HG02678 (cell line): ENCODE results near the gene CDO1.

Experiments
- ATAC-seq: cut with Tn5 transposase; IDR thresholded peaks from one replicate; pipeline ENCODE4 v1.9.1; 2021; ENCODE audit warnings: mild to moderate bottlenecking, moderate library complexity; ENCODE audit not compliant: unreplicated experiment

The CDO1 gene

GRCh38 chr5:115795700-115796099 is 20.8 kb downstream of the CDO1 start:
- no peak for ATAC-seq

DNA sequence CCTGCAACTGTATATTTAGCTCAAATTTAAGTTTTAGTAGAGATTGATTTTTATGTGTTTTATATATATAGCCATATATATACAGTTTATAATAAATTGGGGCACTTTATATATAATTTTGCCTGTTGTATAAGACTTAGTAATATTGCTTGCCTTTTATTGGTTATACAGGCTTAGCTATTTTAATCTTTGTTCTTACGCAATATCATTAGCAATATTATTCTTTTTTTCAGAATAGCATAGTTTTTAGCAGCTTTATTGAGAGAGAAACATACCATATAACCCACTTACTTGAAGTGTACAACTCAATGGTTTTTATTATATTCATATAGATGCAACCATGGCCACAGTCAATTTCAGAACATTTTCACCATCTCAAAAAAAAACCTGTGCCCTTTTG is 28.0 kb downstream of the CDO1 start:
- ATAC-seq = no peak

GRCh38 chr5:115787426-115787825 is 29.0 kb downstream of the CDO1 start:
- no peak for ATAC-seq

GRCh38 chr5:115785381-115786065 is 30.9 kb downstream of the CDO1 start:
- no peak for ATAC-seq

- no peak for ATAC-seq
Observed at GRCh38 chr5:115778417-115778816, 38.0 kb downstream of the CDO1 start.

DNA sequence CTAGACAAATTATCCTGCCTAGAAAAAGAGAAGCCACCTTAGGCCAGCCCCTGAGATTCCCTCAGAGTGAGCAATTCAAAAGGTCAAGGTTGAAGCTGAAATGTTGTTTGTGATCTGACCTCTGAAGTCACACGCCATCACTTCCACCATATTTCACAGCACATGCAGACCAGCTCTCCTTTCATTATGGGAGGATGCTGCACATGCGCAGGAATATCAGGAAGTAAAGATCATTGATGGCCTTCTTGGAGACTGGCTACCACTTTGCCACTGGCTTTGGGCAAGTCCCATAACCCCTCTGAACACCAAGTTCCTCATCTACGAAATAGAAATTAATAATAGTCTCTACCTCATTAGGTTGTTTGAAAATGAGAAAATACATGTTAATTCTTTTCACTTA is 39.5 kb downstream of the CDO1 start:
- no peak for ATAC-seq

DNA sequence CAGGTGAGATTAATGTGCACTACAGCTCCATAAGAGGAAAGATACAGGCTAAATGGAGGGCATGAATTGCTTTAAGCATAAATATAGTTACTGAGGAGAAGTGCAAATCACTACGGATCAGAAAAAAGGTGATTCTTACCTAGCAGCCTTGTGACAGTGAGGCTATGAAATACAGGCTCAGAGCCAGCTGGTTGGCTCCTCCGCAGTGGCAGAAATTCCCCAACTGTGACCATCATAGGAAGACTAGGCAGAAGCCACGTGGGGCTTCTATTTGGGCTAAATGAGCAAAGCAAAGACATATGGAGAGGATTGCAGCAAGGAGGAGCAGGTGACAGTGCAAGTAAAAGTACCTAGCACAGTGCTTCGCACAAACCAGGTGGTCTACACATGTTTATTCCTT is 40.5 kb downstream of the CDO1 start:
- ATAC-seq = no peak

DNA sequence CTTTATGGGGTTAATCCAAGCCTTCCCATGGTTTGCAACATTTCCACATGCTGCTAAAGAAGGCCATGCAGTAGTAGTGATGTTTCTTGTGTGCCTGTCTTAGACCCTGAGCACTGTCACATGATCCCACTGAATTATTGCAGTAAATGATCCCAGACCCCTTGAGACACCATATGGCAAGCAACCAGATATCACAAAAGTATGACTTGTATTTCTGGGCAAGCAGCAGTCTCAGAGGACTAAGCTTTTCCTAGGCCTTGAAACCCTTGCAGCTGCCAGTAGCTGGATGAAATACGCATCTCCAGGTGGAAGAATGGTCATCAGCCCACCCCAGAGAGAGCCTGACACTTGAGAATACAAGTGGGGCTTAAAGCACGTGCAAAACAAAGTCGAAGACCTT is 41.8 kb downstream of the CDO1 start:
- no peak for ATAC-seq

DNA sequence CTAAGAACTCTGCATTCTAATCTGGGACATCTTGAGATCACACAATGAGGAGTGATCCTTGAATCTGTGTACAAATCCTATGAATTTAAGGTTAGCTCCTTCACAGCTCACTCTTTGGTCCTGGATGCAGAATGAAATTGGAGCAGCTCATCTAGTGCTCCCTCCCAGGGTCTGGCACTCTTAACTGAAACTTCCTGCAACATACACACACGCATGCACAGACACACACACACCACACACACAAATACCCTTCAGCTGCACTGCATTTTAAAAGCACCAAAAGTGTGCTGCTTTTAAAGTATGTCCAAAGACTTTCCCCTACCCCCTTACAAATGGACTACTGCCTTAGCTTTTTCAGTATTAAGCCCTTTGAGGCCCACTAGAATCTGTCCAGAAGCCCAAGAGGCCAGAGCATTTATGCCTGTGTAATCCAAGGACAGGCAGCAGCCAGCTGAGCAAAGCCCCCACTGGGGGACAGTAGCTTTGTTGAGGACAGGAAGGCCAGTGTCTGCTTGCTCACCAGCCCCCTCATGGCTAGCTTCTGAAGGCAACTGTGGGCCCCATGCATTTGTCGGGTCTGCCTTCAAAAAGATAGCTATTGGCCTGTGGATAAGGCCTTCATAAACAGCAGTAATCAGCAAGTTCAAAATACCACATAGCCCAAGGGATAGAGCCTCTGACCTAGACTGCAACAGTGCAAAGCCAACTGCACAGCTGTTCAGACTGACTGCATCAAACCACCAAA is 43.6 kb downstream of the CDO1 start:
- ATAC-seq = no peak

DNA sequence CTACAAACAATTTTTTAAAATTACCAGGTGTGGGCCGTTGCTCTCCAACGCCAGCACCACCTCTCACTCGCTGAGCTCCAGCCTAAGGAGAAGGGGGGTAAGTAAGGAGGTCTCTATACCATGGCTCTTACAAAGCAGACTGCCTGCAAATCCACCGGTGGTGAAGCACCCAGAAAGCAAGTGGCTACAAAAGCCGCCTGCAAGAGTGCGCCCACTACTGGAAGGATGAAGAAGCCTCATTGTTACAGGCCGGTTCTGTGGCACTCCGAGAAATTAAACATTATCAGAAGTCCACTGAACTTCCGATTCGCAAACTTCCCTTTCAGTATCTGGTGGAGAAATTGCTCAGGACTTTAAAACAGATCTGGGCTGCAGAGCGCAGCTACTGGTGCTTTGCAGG is 46.0 kb downstream of the CDO1 start:
- ATAC-seq = no peak

- no peak for ATAC-seq
Observed at GRCh38 chr5:115767424-115767823, 49.0 kb downstream of the CDO1 start.

DNA sequence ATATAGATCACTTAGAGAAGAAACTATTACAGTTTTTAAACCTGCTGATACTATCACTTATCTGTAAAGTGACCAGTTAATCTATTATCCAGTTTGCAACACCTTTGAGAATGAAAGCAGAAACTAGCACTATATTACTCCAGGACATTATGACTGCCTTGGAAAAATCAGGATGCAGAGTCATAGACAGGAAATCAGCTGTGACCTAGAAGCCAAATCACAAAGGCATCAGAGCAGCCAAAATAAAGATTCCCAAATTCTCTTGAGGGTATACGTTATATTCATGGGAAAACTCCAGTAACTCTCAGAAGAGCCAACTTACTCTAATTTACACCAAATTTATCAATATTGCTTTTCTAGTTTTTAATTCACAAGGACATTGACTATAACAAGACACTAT is 49.9 kb downstream of the CDO1 start:
- ATAC-seq = no peak

DNA sequence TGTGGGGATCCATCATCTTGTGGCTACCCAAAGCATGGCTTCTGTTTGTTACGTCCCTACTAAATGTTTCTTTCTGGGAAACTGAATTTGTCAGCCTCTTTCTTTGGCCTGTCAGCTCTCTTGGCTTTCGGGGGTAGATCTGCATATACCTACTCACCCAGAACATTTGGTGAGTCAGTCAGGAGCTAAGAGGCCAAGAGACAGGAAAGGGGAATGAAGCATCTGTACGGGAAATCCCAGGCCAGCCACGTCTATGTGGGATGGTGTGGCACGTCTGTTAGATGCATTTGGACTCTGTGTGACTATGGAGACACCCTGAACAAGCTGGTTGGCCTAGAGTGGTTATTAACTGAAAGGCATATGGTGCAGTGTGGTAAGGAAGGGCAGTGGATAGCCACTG is 58.1 kb downstream of the CDO1 start:
- peak; percentile 53 for ATAC-seq

DNA sequence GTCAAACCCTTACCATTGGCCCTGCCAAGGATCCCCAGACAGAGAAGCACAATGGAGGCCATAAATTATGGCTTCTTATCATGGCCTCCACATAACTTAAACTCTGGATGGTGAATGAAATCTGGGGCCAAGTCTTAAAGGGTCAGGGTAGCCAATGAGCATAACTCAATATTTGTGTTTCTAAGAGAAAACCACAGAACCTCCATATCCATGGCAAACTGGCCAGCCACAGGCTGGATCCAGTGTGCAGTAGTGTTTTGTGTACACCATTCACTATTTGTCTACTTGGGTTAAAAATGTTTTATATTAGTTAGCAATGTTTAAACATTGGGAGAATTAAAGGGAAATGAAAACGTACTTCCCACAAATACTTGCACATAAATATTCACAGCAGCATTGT is 60.8 kb downstream of the CDO1 start:
- ATAC-seq = no peak
